ENCODE results near the gene PCDH18. TPM values are rescaled to one million over a fixed set of nuclear protein-coding genes. Genes with fewer than 3 reads are reported as not detected.

PCDH18 gene
- total and polyA plus RNA-seq, 2 experiments from 2014 or later: 2.5 to 6.6 TPM

GRCh38 chr4:137474711-137475301 is 57.5 kb downstream of the PCDH18 start:
- no peaks in the 10 kb centered on the region for H3K36me3 ChIP-seq
- no peak overlapping the region for H3K4me3 ChIP-seq
- H3K27ac ChIP-seq: no peak overlapping the region
- H3K9me3 ChIP-seq (ENCODE audit: low read depth): no peaks in the 10 kb centered on the region
- no peak for TF ChIP-seq CTCF (IDR thresholded peaks at IDR 0.05; ENCODE audit: low read depth, low read length)
- peaks cover 3% of the 10 kb centered on the region for H3K4me1 ChIP-seq (ENCODE audit: low read depth)
- no peaks in the 10 kb centered on the region for H3K27me3 ChIP-seq
- peak; percentile 62 to 87 for DNase-seq (ENCODE audit: low read depth in 1 of 2, low spot score in 1 of 2)

- H3K36me3 ChIP-seq: no peaks in the 10 kb centered on the region
- no peak for DNase-seq (ENCODE audit: low read depth in 1 of 2, low spot score in 1 of 2)
- no peak for TF ChIP-seq CTCF (IDR thresholded peaks at IDR 0.05; ENCODE audit: low read depth, low read length)
These were observed 60.4 kb downstream of the PCDH18 start for GRCh38 chr4:137471895-137472294.

GRCh38 chr4:137471461-137471860 is 60.8 kb downstream of the PCDH18 start:
- DNase-seq (ENCODE audit: low read depth in 1 of 2, low spot score in 1 of 2): no peak
- TF ChIP-seq CTCF (IDR thresholded peaks at IDR 0.05; ENCODE audit: low read depth, low read length): no peak
- peaks cover 3% of the 10 kb centered on the region for H3K4me1 ChIP-seq (ENCODE audit: low read depth)

More at GRCh38 chr4:137471895-137472294, 60.4 kb downstream of the PCDH18 start:
- peaks cover 3% of the 10 kb centered on the region for H3K4me1 ChIP-seq (ENCODE audit: low read depth)
- H3K4me3 ChIP-seq: no peak overlapping the region
- H3K27me3 ChIP-seq: no peaks in the 10 kb centered on the region
- no peaks in the 10 kb centered on the region for H3K9me3 ChIP-seq (ENCODE audit: low read depth)
- H3K27ac ChIP-seq: no peak overlapping the region

GRCh38 chr4:137470806-137471205 is 61.5 kb downstream of the PCDH18 start:
- no peaks in the 10 kb centered on the region for H3K36me3 ChIP-seq
- H3K9me3 ChIP-seq (ENCODE audit: low read depth): no peaks in the 10 kb centered on the region
- peaks cover 3% of the 10 kb centered on the region for H3K4me1 ChIP-seq (ENCODE audit: low read depth)
- no peak for TF ChIP-seq CTCF (IDR thresholded peaks at IDR 0.05; ENCODE audit: low read depth, low read length)
- H3K4me3 ChIP-seq: no peak overlapping the region
- H3K27ac ChIP-seq: no peak overlapping the region
- peak in 1 of 2 donors; percentile 9 for DNase-seq (ENCODE audit: low read depth in 1 of 2, low spot score in 1 of 2)
- no peaks in the 10 kb centered on the region for H3K27me3 ChIP-seq

More at GRCh38 chr4:137471461-137471860, 60.8 kb downstream of the PCDH18 start:
- no peak overlapping the region for H3K4me3 ChIP-seq
- no peaks in the 10 kb centered on the region for H3K9me3 ChIP-seq (ENCODE audit: low read depth)
- no peak overlapping the region for H3K27ac ChIP-seq
- H3K27me3 ChIP-seq: no peaks in the 10 kb centered on the region
- H3K36me3 ChIP-seq: no peaks in the 10 kb centered on the region

Measured in cardiac muscle cell (in vitro differentiated cells and primary cell).